Panc1 (cell line): ENCODE data around the gene NIPBL. TPM values are rescaled to one million over a fixed set of nuclear protein-coding genes. Genes with fewer than 3 reads are reported as not detected.

Experiments
- ATAC-seq: fragments of 200-7000 bp; cut with Tn5 transposase; 2 replicates; pipeline ENCODE4 v1.9.1; 2020; ENCODE audit warnings: mild to moderate bottlenecking, moderate library complexity
- BruUV-seq: library from RNA; stranded (reverse); fragments of 400-500 nt; replicated peaks from 2 replicates; lab custom pipeline; 2021; lab: Mats Ljungman, UMichigan
- CTCF ChIA-PET: fragments of 300-600 bp; sonication (Branson Sonifier 250); formaldehyde crosslinking; loops from one replicate; lab custom pipeline; 2022; ENCODE audit warnings: antibody characterized with exemption; lab: Charles Lee
- POLR2A ChIA-PET: fragments of 300-600 bp; sonication (Branson Sonifier 250); formaldehyde crosslinking; loops from one replicate; lab custom pipeline; 2022; ENCODE audit warnings: antibody characterized with exemption; lab: Charles Lee
- DNase-seq: peaks from one replicate; pipeline ENCODE4 v3.0.0-alpha.2; 2010; ENCODE audit warnings: low read depth, low spot score
- H3K27ac ChIP-seq: 2 replicates; pipeline ENCODE4 v1.5.1; 2011; ENCODE audit warnings: mild to moderate bottlenecking, low read length, inconsistent platforms
- H3K27me3 ChIP-seq: fragments of 200-500 bp; sonication (Bioruptor generic); 2 replicates; pipeline ENCODE4 v1.6.0; 2014; ENCODE audit warnings: low read length, inconsistent platforms; ENCODE audit not compliant: control insufficient read depth, insufficient read depth
- H3K36me3 ChIP-seq: fragments of 200-500 bp; sonication (Bioruptor generic); 2 replicates; pipeline ENCODE4 v1.5.1; 2014; ENCODE audit warnings: inconsistent platforms, mild to moderate bottlenecking, low read length, moderate library complexity; ENCODE audit not compliant: control insufficient read depth, insufficient read depth
- H3K4me1 ChIP-seq: 2 replicates; pipeline ENCODE4 v1.5.1; 2011; ENCODE audit warnings: inconsistent platforms, mild to moderate bottlenecking, low read length, moderate library complexity; ENCODE audit not compliant: control insufficient read depth, insufficient read depth
- H3K4me3 ChIP-seq, 2 experiments: 2 replicates each; pipeline ENCODE4 v1.5.1; 2011 to 2012; ENCODE audit warnings: low read depth in 2 of 2, low read length in 2 of 2, mild to moderate bottlenecking in 2 of 2, inconsistent platforms in 1 of 2, moderate library complexity in 1 of 2
- H3K9me3 ChIP-seq: fragments of 200-500 bp; sonication (Bioruptor generic); 2 replicates; pipeline ENCODE4 v1.5.1; 2014; ENCODE audit warnings: low read depth, mild to moderate bottlenecking, inconsistent platforms, low read length, moderate library complexity; ENCODE audit not compliant: control insufficient read depth, insufficient read depth
- CTCF ChIP-seq: fragments of 450-650 bp; IDR thresholded peaks from 2 replicates; pipeline ENCODE4 v1.5.1; 2017; ENCODE audit warnings: mild to moderate bottlenecking
- POLR2AphosphoS5 ChIP-seq: IDR thresholded peaks from 2 replicates; pipeline ENCODE4 v1.6.1; 2012; ENCODE audit warnings: mild to moderate bottlenecking, low read depth, low read length, moderate library complexity
- REST ChIP-seq, 2 experiments: IDR thresholded peaks; 2 replicates each; pipeline ENCODE4 v1.6.1; 2011 to 2012; ENCODE audit warnings: low read depth in 2 of 2, control low read depth in 1 of 2, low read length in 1 of 2, mild to moderate bottlenecking in 1 of 2, moderate library complexity in 1 of 2; ENCODE audit not compliant: insufficient read depth in 1 of 2
- SIN3A ChIP-seq: IDR thresholded peaks from 2 replicates; pipeline ENCODE4 v1.6.1; 2012; ENCODE audit warnings: low read depth, mild to moderate bottlenecking, low read length, moderate library complexity, borderline replicate concordance; ENCODE audit not compliant: insufficient read depth
- TCF7L2 ChIP-seq: IDR thresholded peaks from 2 replicates; pipeline ENCODE4 v1.6.1; 2011; ENCODE audit warnings: mild to moderate bottlenecking, low read depth, low read length, inconsistent platforms
- in situ Hi-C: cut with HindIII; loops from 2 replicates; pipeline ENCODE4 v1.10.0; 2016; ENCODE audit warnings: low sequenced_read_pairs, low pct_unique_long_range_greater_than_20kb
- intact Hi-C: fragments of 100-400 bp; cut with micrococcal nuclease; formaldehyde crosslinking; loops from one replicate; pipeline ENCODE4 v1.10.0; 2022; ENCODE audit not compliant: unreplicated experiment
- total RNA-seq: library from RNA; stranded (reverse); gene quantifications from one replicate; pipeline ENCODE4 v1.2.1, GENCODE V29; 2021; ENCODE audit not compliant: unreplicated experiment

Gene NIPBL
- total RNA-seq, 1 experiment from 2014 or later: 41.6 TPM

- peaks cover 22% of the 10 kb centered on the region; the same call in 1 of the 2 replicates for H3K36me3 ChIP-seq
- no peaks in the 10 kb centered on the region; the same call in 1 of the 2 replicates for H3K4me1 ChIP-seq
- no TSS peak for BruUV-seq
- H3K9me3 ChIP-seq: no peaks in the 10 kb centered on the region
- POLR2A ChIA-PET: no interaction called here
- no peak overlapping the region for H3K4me3 ChIP-seq
- no peak for ATAC-seq
- no peak overlapping the region for H3K27ac ChIP-seq
- intact Hi-C loops: no loop called here
- CTCF ChIA-PET: no interaction called here
- TF ChIP-seq CTCF (no peak), REST (IDR thresholded peaks at IDR 0.05; ENCODE audit: insufficient read depth in 1 of 2, low read depth in 2 of 2, low read length in 1 of 2) (no peak), TCF7L2 (no peak), SIN3A (no peak), POLR2AphosphoS5 (no peak)
- no peak for DNase-seq
- in situ Hi-C loops: no loop called here
- no peaks in the 10 kb centered on the region for H3K27me3 ChIP-seq
These were observed 101.6 kb downstream of the NIPBL start for GRCh38 chr5:36978196-36978595.

- Histone ChIP-seq H3K27ac (no peak overlapping the region), H3K9me3 (no peaks in the 10 kb centered on the region), H3K4me1 (no peaks in the 10 kb centered on the region; the same call in 1 of the 2 replicates), H3K4me3 (no peak overlapping the region), H3K27me3 (no peaks in the 10 kb centered on the region), H3K36me3 (no peaks in the 10 kb centered on the region; the same call in 1 of the 2 replicates)
- TF ChIP-seq POLR2AphosphoS5: no peak
- TF ChIP-seq CTCF: no peak
- no peak for TF ChIP-seq TCF7L2
- TF ChIP-seq SIN3A: no peak
- no peak for TF ChIP-seq REST (IDR thresholded peaks at IDR 0.05; ENCODE audit: insufficient read depth in 1 of 2, low read depth in 2 of 2, low read length in 1 of 2)
- BruUV-seq: no TSS peak
- ATAC-seq (no peak), DNase-seq (no peak)
- ChIA-PET POLR2A (no interaction called here), CTCF (no interaction called here)
- intact Hi-C loops (no loop called here), in situ Hi-C loops (no loop called here)
These were observed 105.6 kb downstream of the NIPBL start for GRCh38 chr5:36982146-36982545.
